HFFc6 (cell line): ENCODE results near the gene SOWAHB. TPM values are rescaled to one million over a fixed set of nuclear protein-coding genes. Genes with fewer than 3 reads are reported as not detected.
"Not testable (repeated sequence)": the region's sequence is repeated elsewhere in the genome, so short reads cannot be mapped to it uniquely, and the experiment has no call there.

ENCODE experiments used
- DNase-seq: peaks from one replicate; pipeline ENCODE4 v3.0.0-alpha.2; 2018
- H3K27ac Mint-ChIP-seq: 2 replicates; pipeline ENCODE4 v1.8.0; 2020; ENCODE audit warnings: mild to moderate bottlenecking, mixed read lengths
- H3K27me3 Mint-ChIP-seq: 2 replicates; pipeline ENCODE4 v1.8.0; 2021; ENCODE audit warnings: mild to moderate bottlenecking, moderate library complexity, mixed read lengths; ENCODE audit not compliant: insufficient read depth
- H3K36me3 Mint-ChIP-seq: 2 replicates; pipeline ENCODE4 v1.8.0; 2021; ENCODE audit warnings: low read depth, mixed read lengths
- H3K4me1 Mint-ChIP-seq: 2 replicates; pipeline ENCODE4 v1.8.0; 2020; ENCODE audit warnings: low read depth, mixed read lengths
- H3K4me3 Mint-ChIP-seq: 2 replicates; pipeline ENCODE4 v1.8.0; 2020; ENCODE audit warnings: mild to moderate bottlenecking, moderate library complexity, mixed read lengths
- H3K9me3 Mint-ChIP-seq: 2 replicates; pipeline ENCODE4 v1.8.0; 2020; ENCODE audit warnings: mild to moderate bottlenecking, mixed read lengths
- CTCF ChIP-seq: fragments of 200-600 bp; sonication (generic); IDR thresholded peaks from 2 replicates; pipeline ENCODE4 v1.5.0; 2021; ENCODE audit warnings: antibody characterized with exemption, mild to moderate bottlenecking
- total RNA-seq, 6 experiments: library from RNA; stranded (reverse); fragmentation: NEBNext Ultra II Directional; extraction: Animal tissue kit (Norgen Biotek cat#: 25700); gene quantifications; 2 replicates in 1 of 6; 3 replicates in 5 of 6; pipeline ENCODE4 v1.2.3, GENCODE V29; 2021

The SOWAHB gene
- total RNA-seq, 6 experiments from 2014 or later: 0.09 to 0.14 (median 0.11) TPM

DNA sequence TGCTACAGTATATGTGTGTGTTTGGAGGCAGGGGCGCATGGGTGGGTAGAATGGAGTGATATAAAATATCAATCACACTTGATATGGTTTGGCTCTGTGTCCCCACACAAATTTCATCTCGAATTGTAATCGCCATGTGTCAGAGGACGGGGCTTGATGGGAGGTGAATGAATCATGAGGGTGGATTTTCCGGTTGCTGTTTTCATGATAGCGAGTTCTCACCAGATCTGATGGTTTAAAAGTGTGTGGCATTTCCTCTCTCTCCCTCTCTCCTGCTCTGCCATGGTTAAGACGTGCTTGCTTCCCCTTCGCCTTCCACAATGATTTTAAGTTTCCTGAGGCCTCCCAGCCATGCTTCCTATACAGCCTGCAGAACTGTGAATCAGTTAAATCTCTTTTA lies 14.8 kb downstream of the SOWAHB start:
- no peak for TF ChIP-seq CTCF
- H3K27me3 Mint-ChIP-seq: no peaks in the 10 kb centered on the region; the same call in none of the 2 replicates
- H3K4me1 Mint-ChIP-seq: peaks cover 10% of the 10 kb centered on the region
- H3K4me3 Mint-ChIP-seq: no peak overlapping the region
- no peaks in the 10 kb centered on the region for H3K36me3 Mint-ChIP-seq
- DNase-seq: no peak
- H3K27ac Mint-ChIP-seq: no peak overlapping the region
- H3K9me3 Mint-ChIP-seq: no peaks in the 10 kb centered on the region

DNA sequence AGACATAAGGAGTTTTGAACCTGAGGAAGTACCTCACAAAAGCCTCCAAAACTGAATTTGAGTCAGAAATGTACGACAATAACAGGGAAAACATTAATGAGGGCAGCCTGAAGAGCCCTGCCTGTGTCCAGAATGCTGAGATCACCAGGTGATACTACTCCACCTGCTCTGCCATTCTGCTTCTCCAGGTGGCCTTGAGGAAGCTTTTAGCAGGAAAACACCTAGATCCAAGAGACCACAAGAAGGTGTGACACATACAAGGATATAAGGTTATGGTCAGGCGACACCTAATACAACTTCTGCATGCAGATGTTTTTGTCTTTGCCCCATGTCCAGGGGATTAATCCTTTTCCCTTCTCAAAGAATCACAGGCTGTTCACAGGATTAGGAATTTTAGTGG lies 15.3 kb downstream of the SOWAHB start:
- Mint-ChIP-seq H3K36me3 (no peaks in the 10 kb centered on the region), H3K27me3 (no peaks in the 10 kb centered on the region; the same call in none of the 2 replicates), H3K27ac (no peak overlapping the region), H3K9me3 (no peaks in the 10 kb centered on the region), H3K4me1 (peaks cover 10% of the 10 kb centered on the region), H3K4me3 (no peak overlapping the region)
- TF ChIP-seq CTCF: no peak
- DNase-seq: no peak

- no peaks in the 10 kb centered on the region for H3K36me3 Mint-ChIP-seq
- H3K27me3 Mint-ChIP-seq: no peaks in the 10 kb centered on the region; the same call in none of the 2 replicates
- H3K4me1 Mint-ChIP-seq: peaks cover 10% of the 10 kb centered on the region
- TF ChIP-seq CTCF: no peak
- no peak overlapping the region for H3K4me3 Mint-ChIP-seq
- DNase-seq: no peak
- H3K27ac Mint-ChIP-seq: no peak overlapping the region
- H3K9me3 Mint-ChIP-seq: no peaks in the 10 kb centered on the region
Measured at GRCh38 chr4:76881375-76881774, 16.6 kb downstream of the SOWAHB start.

- H3K27ac Mint-ChIP-seq: no peak overlapping the region; the same call in 1 of the 2 replicates
- H3K27me3 Mint-ChIP-seq: no peaks in the 10 kb centered on the region; the same call in none of the 2 replicates
- no peak overlapping the region for H3K4me3 Mint-ChIP-seq
- H3K4me1 Mint-ChIP-seq: peaks cover 10% of the 10 kb centered on the region
- H3K36me3 Mint-ChIP-seq: no peaks in the 10 kb centered on the region
- no peaks in the 10 kb centered on the region for H3K9me3 Mint-ChIP-seq
- TF ChIP-seq CTCF: no peak
- DNase-seq: peak; percentile 40
Measured at GRCh38 chr4:76879731-76880364, 18.1 kb downstream of the SOWAHB start.

DNA sequence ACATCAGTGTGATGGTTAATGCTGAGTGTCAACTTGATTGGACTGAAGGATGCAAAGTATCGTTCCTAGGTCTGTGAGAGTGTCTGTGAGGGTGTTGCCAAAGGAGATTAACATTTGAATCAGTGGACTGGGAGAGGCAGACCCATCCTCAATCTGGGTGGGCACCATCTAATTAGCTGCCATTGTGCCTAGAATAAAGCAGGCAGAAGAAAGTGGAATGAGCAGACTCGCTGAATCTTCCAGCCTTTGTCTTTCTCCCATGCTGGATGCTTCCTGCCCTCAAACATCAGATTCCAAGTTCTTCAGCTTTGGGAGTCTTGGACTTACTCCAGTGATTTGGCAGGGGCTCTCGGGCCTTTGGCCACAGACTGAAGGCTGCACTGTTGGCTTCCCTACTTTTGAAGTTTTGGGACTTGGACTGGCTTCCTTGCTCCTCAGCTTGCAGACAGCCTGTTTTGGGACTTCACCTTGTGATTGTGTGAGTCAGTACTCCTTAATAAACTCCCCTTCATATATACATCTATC lies 19.2 kb downstream of the SOWAHB start:
- not testable (repeated sequence) for H3K4me3 Mint-ChIP-seq, H3K27me3 Mint-ChIP-seq, H3K27ac Mint-ChIP-seq, H3K36me3 Mint-ChIP-seq, DNase-seq, H3K9me3 Mint-ChIP-seq
- peaks cover 10% of the 10 kb centered on the region for H3K4me1 Mint-ChIP-seq

GRCh38 chr4:76874176-76874575 lies 23.8 kb downstream of the SOWAHB start:
- TF ChIP-seq CTCF: no peak
- Mint-ChIP-seq H3K36me3 (no peaks in the 10 kb centered on the region; the same call in 1 of the 2 replicates), H3K27me3 (peaks cover 3% of the 10 kb centered on the region), H3K4me1 (peaks cover 8% of the 10 kb centered on the region; the same call in 1 of the 2 replicates), H3K4me3 (no peak overlapping the region), H3K27ac (no peak overlapping the region), H3K9me3 (no peaks in the 10 kb centered on the region)
- no peak for DNase-seq
